Testis (tissue), 3 donors: Measurements from ENCODE around the gene CD96. TPM values are rescaled to one million over a fixed set of nuclear protein-coding genes. Genes with fewer than 3 reads are reported as not detected.

Experiments
- DNase-seq: peaks from one replicate; pipeline ENCODE4 v3.0.0-alpha.2; 2019
- H3K27ac ChIP-seq, 2 donors: fragments of 200-600 bp; sonication (generic); one replicate each; pipeline ENCODE4 v1.5.1; 2019
- H3K27me3 ChIP-seq: fragments of 200-600 bp; sonication (generic); one replicate; pipeline ENCODE4 v1.5.1; 2019
- H3K36me3 ChIP-seq: fragments of 200-600 bp; sonication (generic); one replicate; pipeline ENCODE4 v1.5.1; 2017; ENCODE audit warnings: low read depth; ENCODE audit errors: missing control alignments
- H3K4me1 ChIP-seq: fragments of 200-600 bp; sonication (generic); one replicate; pipeline ENCODE4 v1.5.1; 2019
- H3K4me3 ChIP-seq, 2 donors: fragments of 200-600 bp; sonication (generic); one replicate each; pipeline ENCODE4 v1.5.1; 2017 to 2019
- H3K9me3 ChIP-seq: fragments of 200-600 bp; sonication (generic); one replicate; pipeline ENCODE4 v1.5.1; 2017
- POLR2A ChIP-seq: fragments of 450-650 bp; IDR thresholded peaks from one replicate; pipeline ENCODE4 v1.6.1; 2017; ENCODE audit warnings: antibody characterized with exemption, mild to moderate bottlenecking, moderate library complexity
- WGBS, 2 donors: methylation state at CpG; one replicate each; pipeline ENCODE4 v1.1.5; 2018; 5-methylcytosine and 5-hydroxymethylcytosine counted together
- intact Hi-C: fragments of 100-400 bp; cut with DNase I; formaldehyde crosslinking; loops from one replicate; pipeline ENCODE4 v1.15.1; 2023; ENCODE audit warnings: low total_unique reads
- polyA plus RNA-seq: library from polyadenylated mRNA; stranded (reverse); fragments of 350-450 nt; fragmentation: Illumina TruSeq; extraction: RNeasy Lipid Tissue Mini Kit (QIAGEN cat#74804); gene quantifications from one replicate; pipeline ENCODE4 v1.2.3, GENCODE V29; 2014; ENCODE audit warnings: low read depth, low replicate concordance; ENCODE audit not compliant: insufficient read depth
- total RNA-seq, 2 donors: library from RNA; depleted of rRNA; stranded (reverse); fragments of >200 nt; gene quantifications; one replicate each; pipeline ENCODE4 v1.2.3, GENCODE V29; 2016
- TF ChIP-seq, protein P1 (sequence below), 3 experiments: fragments of 450-650 bp in 2 of 3; fragments of 200-600 bp in 1 of 3; sonication (generic) in 1 of 3; IDR thresholded peaks; one replicate each; pipeline ENCODE4 v1.5.1; 2016 to 2019; ENCODE audit warnings: antibody characterized with exemption in 3 of 3, mild to moderate bottlenecking in 2 of 3, moderate library complexity in 1 of 3

CD96 gene
- total and polyA plus RNA-seq, 3 donors from 2014 or later: 0.16 to 1.5 (median 0.99) TPM

DNA sequence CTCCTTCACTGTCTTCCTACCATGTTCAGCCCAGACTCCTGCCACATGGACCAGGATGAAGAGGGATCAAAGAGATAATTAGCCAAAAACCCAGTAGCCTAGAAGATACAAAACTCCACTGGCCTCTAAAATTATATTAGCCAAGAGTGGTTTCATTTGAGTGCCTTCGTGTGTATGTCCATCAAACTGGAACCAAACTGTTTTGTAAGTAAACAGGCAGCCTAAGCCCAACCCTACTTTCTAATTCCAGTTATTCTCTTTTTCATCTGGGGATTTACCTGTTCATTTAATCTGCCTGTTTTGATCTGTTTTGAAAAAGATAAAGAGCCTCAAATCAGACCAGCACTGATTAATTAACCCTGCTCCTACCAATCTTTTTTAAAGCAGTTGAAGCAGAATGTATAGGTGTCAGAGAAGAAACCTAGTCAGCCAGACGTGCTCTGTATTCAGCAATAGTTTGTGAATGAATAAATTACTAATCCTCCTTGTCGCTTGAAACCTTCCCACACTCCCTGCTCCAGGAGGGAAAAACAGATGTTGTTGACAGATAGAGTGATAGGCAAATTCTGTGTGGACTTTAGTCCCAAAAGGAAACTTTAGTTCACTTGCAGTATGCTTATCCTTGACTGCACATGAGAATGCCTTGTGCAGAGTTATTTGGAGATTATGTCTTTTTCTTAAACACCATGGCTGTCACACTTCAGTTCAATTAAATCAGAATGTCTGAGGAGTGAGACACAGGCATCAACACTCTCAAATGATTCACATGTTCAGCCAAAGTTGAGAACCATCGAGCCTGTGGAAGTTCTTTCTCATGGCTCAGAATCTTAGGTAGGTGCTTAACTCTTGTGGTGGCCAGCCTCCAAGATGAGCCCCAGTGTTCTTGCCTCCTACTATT is 108.6 kb downstream of the CD96 start:
- intact Hi-C loops: no loop called here
- 68 to 70% methylated on average over 4 of the region's 4 CpGs for WGBS, 2 donors
- Histone ChIP-seq H3K4me3 (no peak overlapping the region), H3K27me3 (no peaks in the 10 kb centered on the region), H3K27ac (no peak overlapping the region), H3K4me1 (no peaks in the 10 kb centered on the region), H3K36me3 (no peaks in the 10 kb centered on the region), H3K9me3 (no peaks in the 10 kb centered on the region)
- no peak for TF ChIP-seq POLR2A
- TF ChIP-seq, protein P1, sequence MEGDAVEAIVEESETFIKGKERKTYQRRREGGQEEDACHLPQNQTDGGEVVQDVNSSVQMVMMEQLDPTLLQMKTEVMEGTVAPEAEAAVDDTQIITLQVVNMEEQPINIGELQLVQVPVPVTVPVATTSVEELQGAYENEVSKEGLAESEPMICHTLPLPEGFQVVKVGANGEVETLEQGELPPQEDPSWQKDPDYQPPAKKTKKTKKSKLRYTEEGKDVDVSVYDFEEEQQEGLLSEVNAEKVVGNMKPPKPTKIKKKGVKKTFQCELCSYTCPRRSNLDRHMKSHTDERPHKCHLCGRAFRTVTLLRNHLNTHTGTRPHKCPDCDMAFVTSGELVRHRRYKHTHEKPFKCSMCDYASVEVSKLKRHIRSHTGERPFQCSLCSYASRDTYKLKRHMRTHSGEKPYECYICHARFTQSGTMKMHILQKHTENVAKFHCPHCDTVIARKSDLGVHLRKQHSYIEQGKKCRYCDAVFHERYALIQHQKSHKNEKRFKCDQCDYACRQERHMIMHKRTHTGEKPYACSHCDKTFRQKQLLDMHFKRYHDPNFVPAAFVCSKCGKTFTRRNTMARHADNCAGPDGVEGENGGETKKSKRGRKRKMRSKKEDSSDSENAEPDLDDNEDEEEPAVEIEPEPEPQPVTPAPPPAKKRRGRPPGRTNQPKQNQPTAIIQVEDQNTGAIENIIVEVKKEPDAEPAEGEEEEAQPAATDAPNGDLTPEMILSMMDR (IDR thresholded peaks at IDR 0.05): no peak
- no peak for DNase-seq

DNA sequence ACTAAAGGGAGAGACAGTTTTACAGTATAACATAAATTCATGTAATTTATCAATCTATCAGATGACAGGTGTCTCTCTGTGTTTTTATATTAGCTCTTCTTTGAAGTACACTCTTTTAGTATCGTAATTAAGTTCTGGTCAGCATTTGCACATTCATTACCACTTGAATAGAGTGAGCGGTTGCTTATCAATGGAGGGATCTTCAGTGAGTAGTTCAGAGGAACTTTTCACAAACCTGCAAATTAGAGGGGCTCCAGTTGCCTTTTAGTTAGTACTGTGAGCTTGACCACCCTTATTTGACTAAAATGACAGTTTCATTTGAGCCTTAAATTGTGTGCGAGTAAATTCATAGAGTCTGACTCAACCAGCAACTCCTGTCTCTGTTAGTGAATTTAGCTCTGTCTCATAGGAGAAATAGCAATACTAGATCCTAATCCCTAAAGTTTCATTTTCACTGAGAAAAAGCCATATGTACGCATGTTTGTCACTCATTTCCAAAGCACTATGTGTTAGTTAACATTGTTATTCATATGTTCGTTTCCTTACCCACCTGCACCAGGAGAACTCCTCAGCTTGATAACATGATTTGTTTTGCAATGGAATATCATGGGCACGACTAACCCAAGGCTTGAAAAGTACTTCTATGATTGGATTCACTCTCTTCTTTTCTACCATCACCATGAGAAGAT is 110.6 kb downstream of the CD96 start:
- WGBS, 2 donors: 77 to 80% methylated on average over 6 of the region's 6 CpGs
- TF ChIP-seq POLR2A: no peak
- TF ChIP-seq, protein P1 (IDR thresholded peaks at IDR 0.05): no peak

DNA sequence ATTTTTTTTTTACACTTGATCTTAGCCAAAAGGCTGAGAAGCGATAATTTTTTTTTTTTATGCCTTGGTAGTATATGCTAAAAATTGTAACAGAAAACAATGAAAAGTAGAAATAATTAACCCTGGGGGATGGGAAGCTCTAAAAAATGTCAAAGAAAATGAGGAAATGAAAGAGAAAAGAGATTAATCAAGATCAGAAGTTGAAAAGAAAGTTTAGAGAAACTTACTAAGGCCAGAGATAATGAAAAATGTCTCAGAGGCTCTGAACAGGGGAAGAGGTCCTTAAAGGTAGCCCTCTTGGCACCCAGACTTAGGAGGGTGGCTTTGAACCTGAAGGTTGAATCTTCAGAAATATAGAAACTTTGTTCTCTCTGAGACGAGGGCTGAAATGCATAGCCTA is 111.8 kb downstream of the CD96 start:
- no peak overlapping the region for H3K4me3 ChIP-seq
- H3K27ac ChIP-seq: no peak overlapping the region
- WGBS, 2 donors: 89 to 92% methylated on average over 2 of the region's 2 CpGs
- no peak for DNase-seq
- TF ChIP-seq, protein P1 (IDR thresholded peaks at IDR 0.05): no peak
- no peak for TF ChIP-seq POLR2A
- no peaks in the 10 kb centered on the region for H3K9me3 ChIP-seq
- H3K36me3 ChIP-seq: no peaks in the 10 kb centered on the region
- intact Hi-C loops: no loop called here
- H3K4me1 ChIP-seq: no peaks in the 10 kb centered on the region
- no peaks in the 10 kb centered on the region for H3K27me3 ChIP-seq

More for the DNA sequence above, 110.6 kb downstream of the CD96 start:
- no peaks in the 10 kb centered on the region for H3K4me1 ChIP-seq
- H3K27ac ChIP-seq: no peak overlapping the region
- no peak overlapping the region for H3K4me3 ChIP-seq
- no peak for DNase-seq
- no peaks in the 10 kb centered on the region for H3K27me3 ChIP-seq
- H3K36me3 ChIP-seq: no peaks in the 10 kb centered on the region
- intact Hi-C loops: no loop called here
- no peaks in the 10 kb centered on the region for H3K9me3 ChIP-seq

DNA sequence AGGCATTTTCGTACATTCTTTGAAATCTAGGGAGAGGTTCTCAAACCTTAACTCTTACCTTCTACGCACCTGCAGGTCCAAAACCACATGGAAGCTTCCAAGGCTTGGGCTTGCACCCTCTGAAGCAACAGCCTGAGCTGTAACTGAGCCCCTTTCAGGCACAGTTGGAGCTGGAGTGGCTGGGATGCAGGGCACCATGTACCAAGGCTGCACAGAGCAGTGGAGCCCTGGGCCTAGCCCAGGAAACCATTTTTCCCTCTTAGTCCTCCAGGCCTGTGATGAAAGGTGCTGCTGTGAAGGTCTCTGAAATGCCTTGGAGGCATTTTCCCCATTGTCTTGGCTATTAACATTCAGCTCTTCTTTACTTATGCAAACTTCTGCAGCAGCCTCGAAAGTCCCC is 120.0 kb downstream of the CD96 start:
- no peak overlapping the region for H3K4me3 ChIP-seq
- DNase-seq: no peak
- H3K27me3 ChIP-seq: no peaks in the 10 kb centered on the region
- intact Hi-C loops: no loop called here
- TF ChIP-seq, protein P1 (IDR thresholded peaks at IDR 0.05): no peak
- TF ChIP-seq POLR2A: no peak
- no peak overlapping the region for H3K27ac ChIP-seq
- H3K9me3 ChIP-seq: no peaks in the 10 kb centered on the region
- no peaks in the 10 kb centered on the region for H3K36me3 ChIP-seq
- WGBS, 2 donors: 98% methylated on average over 3 of the region's 3 CpGs
- H3K4me1 ChIP-seq: no peaks in the 10 kb centered on the region
